Esophagus muscularis mucosa (tissue), 4 donors: ENCODE data around the gene ZNF615.
"Not testable (repeated sequence)": the region's sequence is repeated elsewhere in the genome, so short reads cannot be mapped to it uniquely, and the experiment has no call there.

Experiments
- CTCF ChIP-seq, 3 experiments: fragments of 200-600 bp in 2 of 3; fragments of 450-650 bp in 1 of 3; sonication (generic) in 2 of 3; IDR thresholded peaks; one replicate each; pipeline ENCODE4 v1.5.1; 2017 to 2019; ENCODE audit warnings: antibody characterized with exemption in 3 of 3, mild to moderate bottlenecking in 2 of 3, moderate library complexity in 1 of 3
- EP300 ChIP-seq: sonication (generic); formaldehyde crosslinking; IDR thresholded peaks from one replicate; pipeline ENCODE4 v1.6.1; 2017; ENCODE audit warnings: antibody characterized with exemption
- POLR2A ChIP-seq: fragments of 450-650 bp; IDR thresholded peaks from one replicate; pipeline ENCODE4 v1.6.1; 2017; ENCODE audit warnings: antibody characterized with exemption, moderate library complexity, mild to moderate bottlenecking, low read depth
- POLR2AphosphoS5 ChIP-seq, 2 donors: sonication (generic); formaldehyde crosslinking; IDR thresholded peaks; one replicate each; pipeline ENCODE4 v1.6.1; 2017; ENCODE audit warnings: antibody characterized with exemption in 2 of 2

- not testable (repeated sequence) for TF ChIP-seq CTCF (IDR thresholded peaks at IDR 0.05); POLR2A; POLR2AphosphoS5 (IDR thresholded peaks at IDR 0.05); EP300
Observed at GRCh38 chr19:51980926-51981325, 27.1 kb downstream of the ZNF615 start.
